Measurements from ENCODE around the gene MS4A6E. TPM values are rescaled to one million over a fixed set of nuclear protein-coding genes. Genes with fewer than 3 reads are reported as not detected.

Gene MS4A6E
- total and polyA plus RNA-seq, 4 donors = 1.3 TPM; not detected in 3

GRCh38 chr11:60376601-60377000 lies 49.5 kb downstream of the MS4A6E start:
- ATAC-seq (ENCODE audit: low FRiP score) = no peak
- no peak overlapping the region for H3K4me3 ChIP-seq (ENCODE audit: low read length in 2 of 2)
- H3K9me3 ChIP-seq (ENCODE audit: control insufficient read depth, low read length) = no peaks in the 10 kb centered on the region
- H3K36me3 ChIP-seq (ENCODE audit: control insufficient read depth in 1 of 2, insufficient read depth in 2 of 2, low read length in 1 of 2) = no peaks in the 10 kb centered on the region
- no peak for DNase-seq
- H3K27ac ChIP-seq (ENCODE audit: low read depth in 1 of 2, low read length in 2 of 2) = no peak overlapping the region
- no peaks in the 10 kb centered on the region for H3K27me3 ChIP-seq (ENCODE audit: control insufficient read depth in 1 of 2, insufficient read depth in 2 of 2, low read length in 1 of 2)
- H3K4me1 ChIP-seq (ENCODE audit: control insufficient read depth in 1 of 2, insufficient read depth in 2 of 2, low read length in 2 of 2) = no peaks in the 10 kb centered on the region
- whole genome bisulfite sequencing, 2 donors = 82 to 89% methylated on average over 3 of the region's 3 CpGs
- intact Hi-C loops (cut with DNase I) = no loop called here

- peak in 1 of 2 donors; percentile 85 for DNase-seq
- Histone ChIP-seq H3K9me3 (ENCODE audit: control insufficient read depth, low read length) (no peaks in the 10 kb centered on the region), H3K36me3 (ENCODE audit: control insufficient read depth in 1 of 2, insufficient read depth in 2 of 2, low read length in 1 of 2) (no peaks in the 10 kb centered on the region), H3K4me1 (ENCODE audit: control insufficient read depth in 1 of 2, insufficient read depth in 2 of 2, low read length in 2 of 2) (no peaks in the 10 kb centered on the region), H3K4me3 (ENCODE audit: low read length in 2 of 2) (no peak overlapping the region), H3K27me3 (ENCODE audit: control insufficient read depth in 1 of 2, insufficient read depth in 2 of 2, low read length in 1 of 2) (no peaks in the 10 kb centered on the region), H3K27ac (ENCODE audit: low read depth in 1 of 2, low read length in 2 of 2) (no peak overlapping the region)
- ATAC-seq (ENCODE audit: low FRiP score) = no peak
- intact Hi-C loops (cut with DNase I) = no loop called here
- WGBS, 2 donors = 82 to 84% methylated on average over 2 of the region's 2 CpGs
Measured at GRCh38 chr11:60377401-60378136, 50.5 kb downstream of the MS4A6E start.

- Histone ChIP-seq H3K36me3 (ENCODE audit: control insufficient read depth in 1 of 2, insufficient read depth in 2 of 2, low read length in 1 of 2) (no peaks in the 10 kb centered on the region), H3K27ac (ENCODE audit: low read depth in 1 of 2, low read length in 2 of 2) (no peak within 1 kb of the TSS), H3K4me1 (ENCODE audit: control insufficient read depth in 1 of 2, insufficient read depth in 2 of 2, low read length in 2 of 2) (no peaks in the 10 kb centered on the region), H3K27me3 (ENCODE audit: control insufficient read depth in 1 of 2, insufficient read depth in 2 of 2, low read length in 1 of 2) (no peaks in the 10 kb centered on the region), H3K9me3 (ENCODE audit: control insufficient read depth, low read length) (no peaks in the 10 kb centered on the region), H3K4me3 (ENCODE audit: low read length in 2 of 2) (no peak within 1 kb of the TSS)
- intact Hi-C loops (cut with DNase I) = no loop called here
- DNase-seq (peak in 1 of 2 donors; percentile 75), ATAC-seq (ENCODE audit: low FRiP score) (peak; percentile 38)
- WGBS, 2 donors = 47% methylated on average over 3 of the region's 3 CpGs
Measured at GRCh38 chr11:60378354-60378753, 51.3 kb downstream of the MS4A6E start, which contains the start of gene MS4A7. Gene MS4A7, plus strand, starts transcription at chr11:60378532. Its CDS starts 4,610 bp downstream, at chr11:60383142.

- no peaks in the 10 kb centered on the region for H3K9me3 ChIP-seq (ENCODE audit: control insufficient read depth, low read length)
- no peaks in the 10 kb centered on the region for H3K36me3 ChIP-seq (ENCODE audit: control insufficient read depth in 1 of 2, insufficient read depth in 2 of 2, low read length in 1 of 2)
- intact Hi-C loops (cut with DNase I) = no loop called here
- H3K4me3 ChIP-seq (ENCODE audit: low read length in 2 of 2) = no peak overlapping the region
- WGBS, 2 donors = 50 to 55% methylated on average over 5 of the region's 5 CpGs
- peak in 1 of 2 donors; percentile 59 for DNase-seq
- no peaks in the 10 kb centered on the region for H3K4me1 ChIP-seq (ENCODE audit: control insufficient read depth in 1 of 2, insufficient read depth in 2 of 2, low read length in 2 of 2)
- ATAC-seq (ENCODE audit: low FRiP score) = peak; percentile 43
- no peak overlapping the region for H3K27ac ChIP-seq (ENCODE audit: low read depth in 1 of 2, low read length in 2 of 2)
- no peaks in the 10 kb centered on the region for H3K27me3 ChIP-seq (ENCODE audit: control insufficient read depth in 1 of 2, insufficient read depth in 2 of 2, low read length in 1 of 2)
Measured at GRCh38 chr11:60389279-60389910, 62.3 kb downstream of the MS4A6E start.

- DNase-seq = no peak
- Histone ChIP-seq H3K27ac (ENCODE audit: low read depth in 1 of 2, low read length in 2 of 2) (no peak overlapping the region), H3K4me1 (ENCODE audit: control insufficient read depth in 1 of 2, insufficient read depth in 2 of 2, low read length in 2 of 2) (no peaks in the 10 kb centered on the region), H3K27me3 (ENCODE audit: control insufficient read depth in 1 of 2, insufficient read depth in 2 of 2, low read length in 1 of 2) (no peaks in the 10 kb centered on the region), H3K36me3 (ENCODE audit: control insufficient read depth in 1 of 2, insufficient read depth in 2 of 2, low read length in 1 of 2) (no peaks in the 10 kb centered on the region), H3K4me3 (ENCODE audit: low read length in 2 of 2) (no peak overlapping the region), H3K9me3 (ENCODE audit: control insufficient read depth, low read length) (no peaks in the 10 kb centered on the region)
- no peak for ATAC-seq (ENCODE audit: low FRiP score)
- intact Hi-C loops (cut with DNase I) = no loop called here
Measured at GRCh38 chr11:60390419-60390818, 63.4 kb downstream of the MS4A6E start.

Other genes starting within 250 kb of the MS4A6E start
- 1 to 10 TPM in 1 of 2 donors, under 1 TPM in 1; 0.55 to 8.2 TPM for gene MS4A2, start 238.6 kb upstream of the MS4A6E start, total RNA-seq
- 1 to 10 TPM in 1 of 2 donors, under 1 TPM in 1; 0.51 to 2.5 TPM for gene MS4A2, start 238.6 kb upstream of the MS4A6E start, polyA plus RNA-seq
- 100 to 1,000 TPM in 1 of 2 donors, 10 to 100 TPM in 1; 76.9 to 214 TPM for gene MS4A6A, start 144.2 kb upstream of the MS4A6E start, total RNA-seq
- gene MS4A6A, start 144.2 kb upstream of the MS4A6E start, polyA plus RNA-seq = 100 to 1,000 TPM in 1 of 2 donors, 10 to 100 TPM in 1; 22.5 to 130 TPM
- gene MS4A4E, start 84.1 kb upstream of the MS4A6E start, total RNA-seq = 10 to 100 TPM in 1 of 2 donors, 1 to 10 TPM in 1; 1.0 to 15.5 TPM
- 1 to 10 TPM in 1 of 2 donors, not detected in 1; 1.0 TPM for gene MS4A4E, start 84.1 kb upstream of the MS4A6E start, polyA plus RNA-seq
- gene MS4A4A, start 46.6 kb upstream of the MS4A6E start, total RNA-seq = 10 to 100 TPM; 32.0 to 67.0 TPM
- 10 to 100 TPM in 1 of 2 donors, 1 to 10 TPM in 1; 3.9 to 42.8 TPM for gene MS4A4A, start 46.6 kb upstream of the MS4A6E start, polyA plus RNA-seq
- 100 to 1,000 TPM in 1 of 2 donors, 10 to 100 TPM in 1; 78.1 to 121 TPM for gene MS4A7, start 51.3 kb downstream of the MS4A6E start, total RNA-seq
- gene MS4A7, start 51.3 kb downstream of the MS4A6E start, polyA plus RNA-seq = 10 to 100 TPM in 1 of 2 donors, 1 to 10 TPM in 1; 7.9 to 33.6 TPM
- gene MS4A14, start 69.2 kb downstream of the MS4A6E start, total RNA-seq = 10 to 100 TPM in 1 of 2 donors, 1 to 10 TPM in 1; 4.1 to 13.7 TPM
- gene MS4A14, start 69.2 kb downstream of the MS4A6E start, polyA plus RNA-seq = under 1 TPM in 1 of 2 donors, not detected in 1; 0.63 TPM
- gene MS4A5, start 102.3 kb downstream of the MS4A6E start, total RNA-seq = not detected
- not detected for gene MS4A5, start 102.3 kb downstream of the MS4A6E start, polyA plus RNA-seq
- 1 to 10 TPM; 1.1 to 1.2 TPM for gene MS4A1, start 128.6 kb downstream of the MS4A6E start, total RNA-seq
- gene MS4A1, start 128.6 kb downstream of the MS4A6E start, polyA plus RNA-seq = under 1 TPM; 0.13 to 0.38 TPM
- gene MS4A12, start 165.5 kb downstream of the MS4A6E start, total RNA-seq = not detected
- 10 to 100 TPM in 1 of 2 donors, under 1 TPM in 1; 0.84 to 11.1 TPM for gene MS4A12, start 165.5 kb downstream of the MS4A6E start, polyA plus RNA-seq
- gene MS4A13, start 188.1 kb downstream of the MS4A6E start, total RNA-seq = not detected
- gene MS4A13, start 188.1 kb downstream of the MS4A6E start, polyA plus RNA-seq = not detected

All from aorta (tissue), 5 donors.